LNCAP (cell line): ENCODE results near the gene TMA7.

Experiments used
- TF ChIP-seq, protein P1 (sequence below): fragments of 450-650 bp; IDR thresholded peaks from 2 replicates; pipeline ENCODE4 v1.5.1; 2017; ENCODE audit warnings: mild to moderate bottlenecking

Gene TMA7

GRCh38 chr3:48465531-48466378, 25.7 kb downstream of the TMA7 start:
- TF ChIP-seq, protein P1, sequence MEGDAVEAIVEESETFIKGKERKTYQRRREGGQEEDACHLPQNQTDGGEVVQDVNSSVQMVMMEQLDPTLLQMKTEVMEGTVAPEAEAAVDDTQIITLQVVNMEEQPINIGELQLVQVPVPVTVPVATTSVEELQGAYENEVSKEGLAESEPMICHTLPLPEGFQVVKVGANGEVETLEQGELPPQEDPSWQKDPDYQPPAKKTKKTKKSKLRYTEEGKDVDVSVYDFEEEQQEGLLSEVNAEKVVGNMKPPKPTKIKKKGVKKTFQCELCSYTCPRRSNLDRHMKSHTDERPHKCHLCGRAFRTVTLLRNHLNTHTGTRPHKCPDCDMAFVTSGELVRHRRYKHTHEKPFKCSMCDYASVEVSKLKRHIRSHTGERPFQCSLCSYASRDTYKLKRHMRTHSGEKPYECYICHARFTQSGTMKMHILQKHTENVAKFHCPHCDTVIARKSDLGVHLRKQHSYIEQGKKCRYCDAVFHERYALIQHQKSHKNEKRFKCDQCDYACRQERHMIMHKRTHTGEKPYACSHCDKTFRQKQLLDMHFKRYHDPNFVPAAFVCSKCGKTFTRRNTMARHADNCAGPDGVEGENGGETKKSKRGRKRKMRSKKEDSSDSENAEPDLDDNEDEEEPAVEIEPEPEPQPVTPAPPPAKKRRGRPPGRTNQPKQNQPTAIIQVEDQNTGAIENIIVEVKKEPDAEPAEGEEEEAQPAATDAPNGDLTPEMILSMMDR = no peak; the same call in 1 of the 2 replicates

GRCh38 chr3:48466386-48467109, 26.5 kb downstream of the TMA7 start:
- TF ChIP-seq, protein P1 = no peak

DNA sequence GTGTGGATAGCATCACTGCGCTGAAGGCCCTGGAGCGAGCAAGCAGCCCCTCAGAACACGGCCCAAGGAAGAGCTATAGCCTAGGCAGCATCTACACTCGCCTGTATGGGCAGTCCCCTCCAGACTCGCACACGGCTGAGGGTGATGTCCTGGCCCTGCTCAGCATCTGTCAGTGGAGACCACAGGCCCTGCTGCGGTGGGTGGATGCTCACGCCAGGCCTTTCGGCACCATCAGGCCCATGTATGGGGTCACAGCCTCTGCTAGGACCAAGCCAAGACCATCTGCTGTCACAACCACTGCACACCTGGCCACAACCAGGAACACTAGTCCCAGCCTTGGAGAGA, 27.0 kb downstream of the TMA7 start:
- TF ChIP-seq, protein P1 = no peak

GRCh38 chr3:48467473-48468267, 27.6 kb downstream of the TMA7 start:
- TF ChIP-seq, protein P1 = no peak

DNA sequence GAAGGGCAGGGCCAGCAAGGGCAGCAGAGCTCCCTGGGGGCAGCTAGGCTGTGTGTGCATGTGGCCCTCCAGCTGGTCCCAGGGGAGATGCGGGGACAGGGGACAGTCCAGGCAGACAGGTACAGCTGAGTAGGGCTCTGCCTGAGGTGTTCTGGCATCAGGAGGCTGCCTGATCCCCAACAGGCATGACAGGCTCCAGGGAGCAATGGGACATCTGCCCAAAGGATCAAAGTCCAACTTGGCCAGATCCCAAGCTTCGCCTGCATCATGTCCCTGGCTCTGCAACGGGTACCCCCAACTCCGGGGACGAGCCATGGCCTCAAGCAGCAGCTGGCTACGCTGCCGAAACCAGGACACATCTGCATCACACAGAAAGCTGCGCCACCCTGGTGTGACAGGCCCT, 28.3 kb downstream of the TMA7 start:
- TF ChIP-seq, protein P1 = no peak

DNA sequence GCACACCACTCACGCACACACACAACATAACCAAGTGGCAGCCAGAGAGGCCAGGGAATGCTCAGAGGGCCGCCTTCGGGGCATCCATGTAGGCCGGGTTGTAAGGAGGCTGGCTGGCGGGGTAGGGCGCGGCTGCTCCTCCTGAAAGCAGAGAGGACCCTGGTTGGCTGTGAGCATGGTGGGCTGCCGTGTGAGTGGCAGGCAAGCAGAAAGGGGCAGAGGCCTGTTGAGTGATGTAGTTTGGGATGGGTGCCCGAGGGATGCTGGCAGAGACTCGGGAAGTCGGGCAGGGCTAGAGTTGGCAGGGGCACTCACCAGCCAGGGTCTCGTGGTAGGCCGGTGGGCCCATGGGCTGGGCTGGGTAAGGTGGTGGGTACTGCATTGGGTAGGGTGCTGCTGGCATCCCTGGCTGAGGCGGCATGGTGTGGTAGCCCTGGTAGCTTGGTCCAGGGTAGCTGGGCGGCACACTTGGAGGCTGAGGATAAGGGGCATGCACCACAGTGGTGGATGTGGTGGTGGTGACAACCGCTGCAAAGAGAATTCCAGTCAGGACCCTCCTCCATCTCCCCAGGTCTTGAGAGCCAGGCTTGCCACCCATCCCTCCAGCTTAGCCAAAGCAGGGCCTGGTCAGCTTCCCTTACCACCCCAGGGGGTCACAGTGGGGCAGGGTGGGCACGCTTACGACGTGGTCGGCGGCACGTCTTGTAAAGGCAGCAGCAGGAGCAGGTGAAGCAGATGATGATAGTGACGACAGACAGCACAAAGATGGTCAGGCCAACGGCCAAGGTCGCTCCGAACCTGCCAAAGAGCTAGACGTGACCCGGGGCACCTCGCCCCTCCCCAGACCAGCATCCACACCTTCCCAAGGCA, 29.2 kb downstream of the TMA7 start:
- TF ChIP-seq, protein P1 = no peak
